ENCODE results near the gene POLRMT.

GRCh38 chr19:588741-589692 is 44.3 kb downstream of the POLRMT start:
- TF ChIP-seq CTCF (IDR thresholded peaks at IDR 0.05) (no peak), POLR2A (IDR thresholded peaks at IDR 0.05) (no peak)
